HG03342 (cell line): ENCODE data around the gene SLC1A1.
"Not testable (repeated sequence)": the region's sequence is repeated elsewhere in the genome, so short reads cannot be mapped to it uniquely, and the experiment has no call there.

ENCODE experiments used
- ATAC-seq: cut with Tn5 transposase; IDR thresholded peaks from one replicate; pipeline ENCODE4 v1.9.1; 2021; ENCODE audit warnings: mild to moderate bottlenecking, moderate library complexity; ENCODE audit not compliant: unreplicated experiment

Gene SLC1A1

GRCh38 chr9:4504250-4504649, 14.0 kb downstream of the SLC1A1 start:
- ATAC-seq, result no peak

- no peak for ATAC-seq
Measured at GRCh38 chr9:4506490-4506889, 16.2 kb downstream of the SLC1A1 start.

GRCh38 chr9:4507306-4508130, 17.2 kb downstream of the SLC1A1 start:
- no peak for ATAC-seq

- ATAC-seq, result no peak
Measured at GRCh38 chr9:4508246-4508906, 18.1 kb downstream of the SLC1A1 start.

- no peak for ATAC-seq
Measured at GRCh38 chr9:4508907-4509589, 18.8 kb downstream of the SLC1A1 start.

GRCh38 chr9:4509590-4509984, 19.3 kb downstream of the SLC1A1 start:
- ATAC-seq, result no peak

- ATAC-seq, result no peak
Measured at GRCh38 chr9:4510546-4511322, 20.5 kb downstream of the SLC1A1 start.

- ATAC-seq, result peak; percentile 31
Measured at GRCh38 chr9:4514252-4515128, 24.2 kb downstream of the SLC1A1 start.

GRCh38 chr9:4515958-4516375, 25.7 kb downstream of the SLC1A1 start:
- ATAC-seq, result peak; percentile 57

GRCh38 chr9:4517274-4517673, 27.0 kb downstream of the SLC1A1 start:
- no peak for ATAC-seq

- ATAC-seq, result no peak
Measured at GRCh38 chr9:4519604-4520003, 29.3 kb downstream of the SLC1A1 start.

- no peak for ATAC-seq
Measured at GRCh38 chr9:4520055-4520454, 29.8 kb downstream of the SLC1A1 start.

- peak; percentile 83 for ATAC-seq
Measured at GRCh38 chr9:4530375-4530774, 40.1 kb downstream of the SLC1A1 start.

GRCh38 chr9:4530831-4531230, 40.6 kb downstream of the SLC1A1 start:
- ATAC-seq, result not testable (repeated sequence)

- not testable (repeated sequence) for ATAC-seq
Measured at GRCh38 chr9:4531355-4531754, 41.1 kb downstream of the SLC1A1 start.

- not testable (repeated sequence) for ATAC-seq
Measured at GRCh38 chr9:4533881-4534280, 43.6 kb downstream of the SLC1A1 start.

- not testable (repeated sequence) for ATAC-seq
Measured at GRCh38 chr9:4536196-4536595, 45.9 kb downstream of the SLC1A1 start.

- no peak for ATAC-seq
Measured at GRCh38 chr9:4537581-4537980, 47.3 kb downstream of the SLC1A1 start.

- no peak for ATAC-seq
Measured at GRCh38 chr9:4538107-4538506, 47.8 kb downstream of the SLC1A1 start.

- ATAC-seq, result no peak
Measured at GRCh38 chr9:4538621-4539020, 48.4 kb downstream of the SLC1A1 start.
